Gastrocnemius medialis (tissue), 4 donors: ENCODE data around the gene NDUFS8.

Source experiments
- CTCF ChIP-seq, 5 experiments: fragments of 450-650 bp in 3 of 5; fragments of 200-600 bp in 2 of 5; sonication (generic) in 2 of 5; IDR thresholded peaks in 4 of 5; conservative IDR thresholded peaks in 1 of 5; 1 replicate in 4 of 5; 2 replicates in 1 of 5; pipeline ENCODE4 v1.5.1; 2016 to 2019; ENCODE audit warnings: antibody characterized with exemption in 5 of 5, mild to moderate bottlenecking in 3 of 5, moderate library complexity in 3 of 5
- POLR2A ChIP-seq, 2 donors: fragments of 450-650 bp; IDR thresholded peaks; one replicate each; pipeline ENCODE4 v1.6.1; 2017; ENCODE audit warnings: antibody characterized with exemption in 2 of 2, mild to moderate bottlenecking in 2 of 2, moderate library complexity in 2 of 2

GRCh38 chr11:68018730-68019190, 11.7 kb upstream of the NDUFS8 start:
- TF ChIP-seq CTCF (IDR thresholded peaks at IDR 0.05 in 4 of 5, conservative IDR thresholded peaks at IDR 0.05 in 1 of 5) (no peak), POLR2A (IDR thresholded peaks at IDR 0.05) (no peak)
